Fibroblast of villous mesenchyme (primary cell): ENCODE results near the gene DNAI4. TPM values are rescaled to one million over a fixed set of nuclear protein-coding genes. Genes with fewer than 3 reads are reported as not detected.
"Not testable (repeated sequence)": the region's sequence is repeated elsewhere in the genome, so short reads cannot be mapped to it uniquely, and the experiment has no call there.

ENCODE experiments used
- DNase-seq: peaks from one replicate; pipeline ENCODE4 v3.0.0-alpha.2; 2010; ENCODE audit warnings: low read depth
- H3K4me3 ChIP-seq: 2 replicates; pipeline ENCODE4 v1.5.1; 2011; ENCODE audit warnings: low read depth, mild to moderate bottlenecking, low read length
- CTCF ChIP-seq: IDR thresholded peaks from 2 replicates; pipeline ENCODE4 v1.5.1; 2012; ENCODE audit warnings: low read depth, mild to moderate bottlenecking, low read length; ENCODE audit not compliant: insufficient read depth
- total RNA-seq: library from RNA; depleted of rRNA; stranded (reverse); fragments of >200 nt; gene quantifications from 2 replicates; pipeline ENCODE4 v1.2.3, GENCODE V29; 2012

DNAI4 gene
- total RNA-seq = 3.5 and 9.9 TPM in 2 replicates

DNA sequence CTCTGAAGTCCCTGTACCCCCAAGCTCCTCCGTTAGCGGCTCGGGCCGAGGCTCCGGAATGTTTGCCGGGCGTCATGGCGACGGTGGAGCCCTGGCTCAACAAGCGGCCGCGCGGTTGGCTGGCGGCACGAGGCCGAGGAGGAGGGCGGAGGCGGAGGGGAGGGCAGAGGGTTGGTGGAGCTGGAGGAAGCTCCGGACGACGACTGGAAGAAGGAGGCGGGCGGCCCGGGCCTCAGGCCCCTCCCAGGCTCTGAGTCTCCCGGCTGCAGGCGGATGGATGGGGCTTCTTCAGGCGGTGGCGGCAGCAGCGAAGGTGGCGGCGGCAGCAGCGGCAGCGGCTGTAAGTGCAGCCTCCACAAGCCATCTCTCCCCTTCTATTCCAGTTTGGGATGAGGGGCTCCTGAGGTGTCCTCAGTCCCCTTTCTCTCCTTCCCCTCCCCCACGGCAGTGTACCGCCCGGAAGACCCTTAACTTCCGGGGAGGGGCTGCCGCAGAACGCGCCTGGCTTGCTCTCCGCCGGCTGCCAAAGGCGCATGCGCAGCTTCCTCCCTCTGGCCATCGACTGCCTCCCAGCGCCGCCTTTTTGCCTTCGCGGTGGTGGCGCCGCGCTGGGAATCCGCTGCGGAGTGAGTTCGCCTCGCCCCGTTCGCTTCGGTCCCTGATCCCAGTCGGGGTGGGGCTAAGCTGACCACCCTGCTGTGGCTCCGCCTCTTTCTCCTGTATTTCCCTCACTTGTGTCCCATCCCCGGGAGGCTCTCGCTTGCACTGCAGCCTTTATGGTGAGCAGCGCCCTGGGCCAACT is at the start of gene DNAI4, which contains the start of gene MIER1:
Gene DNAI4 (minus strand): TSS at position 101 of the 802 bp plus-strand sequence. CDS start 25 bp downstream, at position 76.
Gene MIER1 (plus strand): TSS at position 235 of the 802 bp plus-strand sequence. CDS start 39 bp downstream, at position 274.
- TF ChIP-seq CTCF = peak; percentile 15

GRCh38 chr1:66968574-66968973 is 43.9 kb upstream of the DNAI4 start:
- peak; percentile 16 for DNase-seq
- TF ChIP-seq CTCF = no peak

More for the DNA sequence above, at the start of gene DNAI4, which contains the start of gene MIER1:
- peak within 1 kb of the TSS; percentile 95 for H3K4me3 ChIP-seq
- DNase-seq = peak; percentile 99

GRCh38 chr1:66966188-66966873 is 41.7 kb upstream of the DNAI4 start:
- not testable (repeated sequence) for H3K4me3 ChIP-seq, DNase-seq

More at GRCh38 chr1:66968574-66968973, 43.9 kb upstream of the DNAI4 start:
- H3K4me3 ChIP-seq = no peak overlapping the region

DNA sequence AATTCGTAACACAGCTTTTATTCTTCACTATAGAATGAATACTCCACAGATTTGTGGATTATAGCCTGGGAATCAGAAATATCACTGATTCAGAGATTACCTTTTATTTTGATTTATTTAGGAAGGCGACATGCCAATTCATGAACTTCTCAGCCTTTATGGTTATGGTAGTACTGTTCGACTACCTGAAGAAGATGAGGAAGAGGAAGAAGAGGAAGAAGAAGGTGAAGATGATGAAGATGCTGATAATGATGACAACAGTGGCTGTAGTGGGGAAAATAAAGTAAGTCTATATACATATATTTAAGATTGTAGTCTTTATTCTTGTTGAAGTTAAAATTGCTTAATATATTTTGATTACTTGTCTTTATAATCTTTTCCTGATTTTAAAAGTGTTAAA is 33.3 kb upstream of the DNAI4 start:
- H3K4me3 ChIP-seq = no peak overlapping the region
- no peak for TF ChIP-seq CTCF
- DNase-seq = no peak

GRCh38 chr1:66954208-66954607 is 29.6 kb upstream of the DNAI4 start:
- H3K4me3 ChIP-seq = no peak overlapping the region
- no peak for DNase-seq
- no peak for TF ChIP-seq CTCF

- no peak for TF ChIP-seq CTCF
- no peak overlapping the region for H3K4me3 ChIP-seq
- no peak for DNase-seq
These were observed 26.9 kb upstream of the DNAI4 start for GRCh38 chr1:66951513-66951912.

DNA sequence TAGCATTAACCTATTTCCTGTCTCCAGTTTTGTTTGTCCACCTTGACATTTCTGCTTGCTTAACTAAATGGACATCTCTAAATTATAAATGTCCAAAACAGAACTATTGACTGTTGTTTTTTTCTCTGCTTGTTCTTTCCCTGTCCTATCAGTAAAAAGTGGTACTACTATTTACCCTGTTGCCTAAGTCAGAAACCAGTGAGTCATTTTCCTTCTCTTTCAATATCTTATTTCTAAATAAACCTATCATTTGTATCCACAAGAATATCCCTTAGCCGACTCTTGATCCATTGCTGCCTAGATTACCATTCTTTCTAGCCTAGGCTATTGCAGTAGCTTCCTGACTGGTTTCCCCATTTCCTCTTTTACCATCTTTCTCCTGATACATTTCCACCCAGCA is 22.6 kb upstream of the DNAI4 start:
- TF ChIP-seq CTCF = no peak
- DNase-seq = no peak
- H3K4me3 ChIP-seq = no peak overlapping the region
